ENCODE data around the gene TRAPPC2B. TPM values are rescaled to one million over a fixed set of nuclear protein-coding genes. Genes with fewer than 3 reads are reported as not detected.

Gene TRAPPC2B
- polyA plus RNA-seq, 1 donor (not counting 4 experiments of a cell fraction or from before 2014, with no cell fraction given), result 20.8 TPM

- Histone ChIP-seq H3K79me2 (ENCODE audit: control insufficient read depth, insufficient read depth, low read length) (peaks cover 22% of the 10 kb centered on the region), H2AFZ (ENCODE audit: control insufficient read depth, low read length) (no peak overlapping the region), H3K27ac (ENCODE audit: control insufficient read depth, insufficient read depth, low read length) (no peak overlapping the region), H4K20me1 (ENCODE audit: control insufficient read depth, extremely low read depth, insufficient read depth, low read length) (no peaks in the 10 kb centered on the region), H3K36me3 (ENCODE audit: control insufficient read depth in 2 of 2, extremely low read depth in 1 of 2, insufficient read depth in 2 of 2, low read length in 2 of 2) (no peaks in the 10 kb centered on the region), H3K9me3 (ENCODE audit: control insufficient read depth, low read depth, low read length) (no peaks in the 10 kb centered on the region), H3K9me1 (ENCODE audit: control insufficient read depth, extremely low read depth, insufficient read depth, low read length) (peaks cover 2% of the 10 kb centered on the region), H3K4me1 (ENCODE audit: control insufficient read depth, extremely low read depth, insufficient read depth, low read length) (peaks cover 13% of the 10 kb centered on the region), H3K9ac (ENCODE audit: control insufficient read depth, extremely low read depth, insufficient read depth, low read length) (no peak overlapping the region), H3K27me3 (ENCODE audit: control insufficient read depth, extremely low read depth, insufficient read depth, low read length) (no peaks in the 10 kb centered on the region), H3K4me2 (ENCODE audit: control insufficient read depth, extremely low read depth, insufficient read depth, low read depth, low read length) (peak overlapping the region; percentile 7), H3K4me3 (ENCODE audit: control insufficient read depth in 2 of 3, extremely low read depth in 1 of 3, insufficient read depth in 2 of 3, low read depth in 1 of 3, low read length in 3 of 3) (no peak overlapping the region)
- dilution Hi-C loops (cut with MboI; ENCODE audit: extremely low pct_ligation_motif_present, low sequenced_read_pairs), result no loop called here
- no peak for FAIRE-seq
- DNase-seq (ENCODE audit: low read depth, low spot score), result no peak
- TF ChIP-seq EZH2 (IDR thresholded peaks at IDR 0.05; ENCODE audit: low read length) (no peak), CTCF (optimal IDR thresholded peaks at IDR 0.05 in 1 of 3, IDR thresholded peaks at IDR 0.05 in 1 of 3, conservative IDR thresholded peaks at IDR 0.05 in 1 of 3; ENCODE audit: extremely low read depth in 1 of 3, insufficient read depth in 2 of 3, low read length in 3 of 3) (no peak)
These were observed 45.8 kb upstream of the TRAPPC2B start for GRCh38 chr19:57317503-57317902.

GRCh38 chr19:57319869-57320179 lies 43.5 kb upstream of the TRAPPC2B start:
- dilution Hi-C loops (cut with MboI; ENCODE audit: extremely low pct_ligation_motif_present, low sequenced_read_pairs), result no loop called here
- FAIRE-seq, result no peak
- Histone ChIP-seq H3K4me1 (ENCODE audit: control insufficient read depth, extremely low read depth, insufficient read depth, low read length) (peaks cover 13% of the 10 kb centered on the region), H3K36me3 (ENCODE audit: control insufficient read depth in 2 of 2, extremely low read depth in 1 of 2, insufficient read depth in 2 of 2, low read length in 2 of 2) (peaks cover 8 to 9% of the 10 kb centered on the region in 2 experiments), H2AFZ (ENCODE audit: control insufficient read depth, low read length) (peak overlapping the region; percentile 95), H3K9me3 (ENCODE audit: control insufficient read depth, low read depth, low read length) (no peaks in the 10 kb centered on the region), H3K79me2 (ENCODE audit: control insufficient read depth, insufficient read depth, low read length) (peaks cover 33% of the 10 kb centered on the region), H3K27ac (ENCODE audit: control insufficient read depth, insufficient read depth, low read length) (peak overlapping the region; percentile 77), H3K9me1 (ENCODE audit: control insufficient read depth, extremely low read depth, insufficient read depth, low read length) (peaks cover 2% of the 10 kb centered on the region), H3K4me3 (ENCODE audit: control insufficient read depth in 2 of 3, extremely low read depth in 1 of 3, insufficient read depth in 2 of 3, low read depth in 1 of 3, low read length in 3 of 3) (peak overlapping the region; percentile 80 to 92 (median 88)), H3K9ac (ENCODE audit: control insufficient read depth, extremely low read depth, insufficient read depth, low read length) (peak overlapping the region; percentile 89), H3K4me2 (ENCODE audit: control insufficient read depth, extremely low read depth, insufficient read depth, low read depth, low read length) (peak overlapping the region; percentile 95), H4K20me1 (ENCODE audit: control insufficient read depth, extremely low read depth, insufficient read depth, low read length) (no peaks in the 10 kb centered on the region), H3K27me3 (ENCODE audit: control insufficient read depth, extremely low read depth, insufficient read depth, low read length) (no peaks in the 10 kb centered on the region)
- TF ChIP-seq CTCF (optimal IDR thresholded peaks at IDR 0.05 in 1 of 3, IDR thresholded peaks at IDR 0.05 in 1 of 3, conservative IDR thresholded peaks at IDR 0.05 in 1 of 3; ENCODE audit: extremely low read depth in 1 of 3, insufficient read depth in 2 of 3, low read length in 3 of 3) (no peak), EZH2 (IDR thresholded peaks at IDR 0.05; ENCODE audit: low read length) (no peak)
- no peak for DNase-seq (ENCODE audit: low read depth, low spot score)

Measured in keratinocyte (primary cell).